Stimulated activated CD8-positive, alpha-beta memory T cell treated with anti-CD3 and anti-CD28 coated beads, Interleukin-4, amount 100 ng/mL, for 1 hour (primary cell): ENCODE measurements around the gene MEA1.
"Not testable (repeated sequence)": the region's sequence is repeated elsewhere in the genome, so short reads cannot be mapped to it uniquely, and the experiment has no call there.

ENCODE experiments used
- DNase-seq, 2 donors: peaks; one replicate each; pipeline ENCODE4 v3.0.0-alpha.2; 2020; ENCODE audit warnings: low read depth in 2 of 2, low spot score in 1 of 2

MEA1 gene

GRCh38 chr6:43013097-43013842, 476 bp downstream of the MEA1 start:
- no peak for DNase-seq

GRCh38 chr6:43012364-43012763, 1.4 kb downstream of the MEA1 start:
- no peak for DNase-seq

- DNase-seq = no peak
These were observed 2.5 kb downstream of the MEA1 start for GRCh38 chr6:43011207-43011606.

GRCh38 chr6:43009124-43009523, 4.6 kb downstream of the MEA1 start:
- no peak for DNase-seq

- no peak for DNase-seq
These were observed 6.6 kb downstream of the MEA1 start for GRCh38 chr6:43007126-43007525.

- no peak for DNase-seq
These were observed 7.5 kb downstream of the MEA1 start for GRCh38 chr6:43006251-43006650.

- DNase-seq = no peak
These were observed 7.9 kb downstream of the MEA1 start for GRCh38 chr6:43005844-43006243.

GRCh38 chr6:43001843-43002242, 11.9 kb downstream of the MEA1 start:
- no peak for DNase-seq

- not testable (repeated sequence) for DNase-seq
These were observed 15.5 kb downstream of the MEA1 start for GRCh38 chr6:42998205-42998604.

GRCh38 chr6:42996513-42996912, 17.2 kb downstream of the MEA1 start:
- no peak for DNase-seq

GRCh38 chr6:42993445-42993844, 20.3 kb downstream of the MEA1 start:
- no peak for DNase-seq

GRCh38 chr6:42989923-42990322, 23.8 kb downstream of the MEA1 start:
- DNase-seq = no peak

GRCh38 chr6:42988486-42989020, 25.2 kb downstream of the MEA1 start:
- DNase-seq = no peak

- DNase-seq = no peak
These were observed 26.0 kb downstream of the MEA1 start for GRCh38 chr6:42987533-42988451.

- no peak for DNase-seq
These were observed 28.7 kb downstream of the MEA1 start for GRCh38 chr6:42984924-42985475.

GRCh38 chr6:42984001-42984923, 29.5 kb downstream of the MEA1 start, which contains the start of gene PPP2R5D:
Gene PPP2R5D, plus strand, starts transcription at chr6:42984570. Its CDS starts 108 bp downstream, at chr6:42984678.
- DNase-seq = peak; percentile 86 to 93

GRCh38 chr6:42981836-42982235, 31.9 kb downstream of the MEA1 start:
- DNase-seq = no peak

GRCh38 chr6:42979523-42980177, 34.1 kb downstream of the MEA1 start:
- no peak for DNase-seq

GRCh38 chr6:42978839-42979522, 34.8 kb downstream of the MEA1 start, which contains the start of gene PEX6:
Gene PEX6, minus strand, starts transcription at chr6:42979181. Its CDS starts 31 bp downstream, at chr6:42979150.
- DNase-seq = peak; percentile 84 to 85
